ENCODE results near the gene KIF21B. TPM values are rescaled to one million over a fixed set of nuclear protein-coding genes. Genes with fewer than 3 reads are reported as not detected.
"Not testable (repeated sequence)": the region's sequence is repeated elsewhere in the genome, so short reads cannot be mapped to it uniquely, and the experiment has no call there.

Gene KIF21B
- total RNA-seq, 1 donor from 2014 or later = 7.6 TPM

GRCh38 chr1:200965111-200965805, 58.3 kb downstream of the KIF21B start:
- H3K4me1 Mint-ChIP-seq (ENCODE audit: unreplicated experiment) = peaks cover 11% of the 10 kb centered on the region
- no peak overlapping the region for H3K4me3 Mint-ChIP-seq
- H3K36me3 Mint-ChIP-seq = no peaks in the 10 kb centered on the region
- no peak for TF ChIP-seq CTCF (conservative IDR thresholded peaks at IDR 0.05)
- peaks cover 3% of the 10 kb centered on the region for H3K27me3 Mint-ChIP-seq
- no peak overlapping the region for H3K27ac Mint-ChIP-seq
- H3K9me3 Mint-ChIP-seq = no peaks in the 10 kb centered on the region
- DNase-seq (ENCODE audit: extremely low spot score, unreplicated experiment) = no peak

GRCh38 chr1:200963888-200964287, 59.6 kb downstream of the KIF21B start:
- not testable (repeated sequence) for H3K4me3 Mint-ChIP-seq; H3K27me3 Mint-ChIP-seq; H3K27ac Mint-ChIP-seq; DNase-seq (ENCODE audit: extremely low spot score, unreplicated experiment); H3K9me3 Mint-ChIP-seq; H3K36me3 Mint-ChIP-seq
- H3K4me1 Mint-ChIP-seq (ENCODE audit: unreplicated experiment) = peaks cover 20% of the 10 kb centered on the region

- Mint-ChIP-seq H3K9me3 (no peaks in the 10 kb centered on the region), H3K4me3 (no peak overlapping the region), H3K36me3 (no peaks in the 10 kb centered on the region), H3K4me1 (ENCODE audit: unreplicated experiment) (peaks cover 20% of the 10 kb centered on the region), H3K27ac (no peak overlapping the region), H3K27me3 (no peaks in the 10 kb centered on the region)
- no peak for DNase-seq (ENCODE audit: extremely low spot score, unreplicated experiment)
- no peak for TF ChIP-seq CTCF (conservative IDR thresholded peaks at IDR 0.05)
These were observed 60.4 kb downstream of the KIF21B start for GRCh38 chr1:200963076-200963475.

GRCh38 chr1:200962631-200963030, 60.9 kb downstream of the KIF21B start:
- no peaks in the 10 kb centered on the region for H3K9me3 Mint-ChIP-seq
- DNase-seq (ENCODE audit: extremely low spot score, unreplicated experiment) = no peak
- no peaks in the 10 kb centered on the region for H3K36me3 Mint-ChIP-seq
- peaks cover 20% of the 10 kb centered on the region for H3K4me1 Mint-ChIP-seq (ENCODE audit: unreplicated experiment)
- no peak for TF ChIP-seq CTCF (conservative IDR thresholded peaks at IDR 0.05)
- H3K27ac Mint-ChIP-seq = no peak overlapping the region
- H3K4me3 Mint-ChIP-seq = no peak overlapping the region
- no peaks in the 10 kb centered on the region for H3K27me3 Mint-ChIP-seq

GRCh38 chr1:200962151-200962550, 61.4 kb downstream of the KIF21B start:
- H3K9me3 Mint-ChIP-seq; DNase-seq (ENCODE audit: extremely low spot score, unreplicated experiment); H3K27ac Mint-ChIP-seq; H3K36me3 Mint-ChIP-seq; H3K27me3 Mint-ChIP-seq; H3K4me3 Mint-ChIP-seq: not testable (repeated sequence)
- H3K4me1 Mint-ChIP-seq (ENCODE audit: unreplicated experiment) = peaks cover 20% of the 10 kb centered on the region

- H3K27me3 Mint-ChIP-seq = no peaks in the 10 kb centered on the region
- no peak overlapping the region for H3K27ac Mint-ChIP-seq
- no peak for TF ChIP-seq CTCF (conservative IDR thresholded peaks at IDR 0.05)
- no peaks in the 10 kb centered on the region for H3K9me3 Mint-ChIP-seq
- H3K4me1 Mint-ChIP-seq (ENCODE audit: unreplicated experiment) = peaks cover 20% of the 10 kb centered on the region
- no peak for DNase-seq (ENCODE audit: extremely low spot score, unreplicated experiment)
- no peak overlapping the region for H3K4me3 Mint-ChIP-seq
- H3K36me3 Mint-ChIP-seq = no peaks in the 10 kb centered on the region
These were observed 62.6 kb downstream of the KIF21B start for GRCh38 chr1:200960948-200961340.
